DOHH2 (cell line): ENCODE measurements around the gene TNIP3.

Experiments
- H3F3A ChIP-seq: fragments of 200-600 bp; sonication (generic), shearing (Covaris generic); 2 replicates; pipeline ENCODE4 v1.6.0; 2016; ENCODE audit warnings: antibody characterized with exemption, mild to moderate bottlenecking; ENCODE audit not compliant: control insufficient read depth, insufficient read depth
- H3K27ac ChIP-seq: fragments of 200-600 bp; sonication (generic); 2 replicates; pipeline ENCODE4 v1.5.1; 2014; ENCODE audit warnings: low read depth, mild to moderate bottlenecking, low read length, moderate library complexity
- H3K27me3 ChIP-seq: fragments of 200-600 bp; sonication (generic); 2 replicates; pipeline ENCODE4 v1.6.1; 2014; ENCODE audit warnings: mild to moderate bottlenecking, low read length, mixed read lengths; ENCODE audit not compliant: control insufficient read depth
- H3K36me3 ChIP-seq: fragments of 200-600 bp; sonication (generic); 2 replicates; pipeline ENCODE4 v1.6.1; 2014; ENCODE audit warnings: mild to moderate bottlenecking, low read length, moderate library complexity, mixed read lengths; ENCODE audit not compliant: control insufficient read depth
- H3K4me1 ChIP-seq: fragments of 200-600 bp; sonication (generic); 2 replicates; pipeline ENCODE4 v1.6.1; 2014; ENCODE audit warnings: mild to moderate bottlenecking, low read length, mixed read lengths; ENCODE audit not compliant: control insufficient read depth
- H3K4me2 ChIP-seq: fragments of 200-600 bp; sonication (generic); 2 replicates; pipeline ENCODE4 v1.6.0; 2014; ENCODE audit warnings: mild to moderate bottlenecking, low read length, moderate library complexity
- H3K4me3 ChIP-seq: fragments of 200-600 bp; sonication (generic); 2 replicates; pipeline ENCODE4 v1.5.1; 2014; ENCODE audit warnings: mild to moderate bottlenecking, low read length, mixed read lengths
- H3K79me2 ChIP-seq: fragments of 200-600 bp; sonication (generic); 2 replicates; pipeline ENCODE4 v1.6.1; 2014; ENCODE audit warnings: mild to moderate bottlenecking, low read length, mixed read lengths; ENCODE audit not compliant: control insufficient read depth
- H3K9me2 ChIP-seq: fragments of 200-600 bp; sonication (generic); replicated peaks from 2 replicates; pipeline ENCODE4 v1.6.1; 2014; ENCODE audit warnings: mild to moderate bottlenecking, low read length, mixed read lengths; ENCODE audit not compliant: control insufficient read depth
- H3K9me3 ChIP-seq: fragments of 200-600 bp; sonication (generic); 2 replicates; pipeline ENCODE4 v1.6.1; 2014; ENCODE audit warnings: antibody characterized with exemption, low read length, mixed read lengths; ENCODE audit not compliant: control insufficient read depth, insufficient read depth
- H4K20me1 ChIP-seq: fragments of 200-600 bp; sonication (generic); 2 replicates; pipeline ENCODE4 v1.6.0; 2014; ENCODE audit warnings: low read depth, mild to moderate bottlenecking, antibody characterized with exemption, low read length, moderate library complexity; ENCODE audit not compliant: control insufficient read depth, insufficient read depth
- CTCF ChIP-seq: fragments of 200-600 bp; sonication (generic); IDR thresholded peaks from one replicate; pipeline ENCODE4 v1.5.1; 2014; ENCODE audit warnings: antibody characterized with exemption, mild to moderate bottlenecking, low read depth, low read length; ENCODE audit not compliant: poor library complexity, severe bottlenecking
- EZH2phosphoT487 ChIP-seq: fragments of 200-600 bp; sonication (generic); IDR thresholded peaks from 2 replicates; pipeline ENCODE4 v1.6.1; 2017; ENCODE audit warnings: borderline replicate concordance, mild to moderate bottlenecking, antibody characterized with exemption, low read length, moderate library complexity, mixed read lengths

The TNIP3 gene

GRCh38 chr4:121096191-121096590 lies 67.9 kb downstream of the TNIP3 start:
- no peaks in the 10 kb centered on the region for H3K9me3 ChIP-seq
- H3K4me1 ChIP-seq, result no peaks in the 10 kb centered on the region
- no peak overlapping the region for H3K4me3 ChIP-seq
- H3K4me2 ChIP-seq, result no peak overlapping the region
- H3K27me3 ChIP-seq, result no peaks in the 10 kb centered on the region
- no peaks in the 10 kb centered on the region for H3F3A ChIP-seq
- H4K20me1 ChIP-seq, result no peaks in the 10 kb centered on the region
- no peak for TF ChIP-seq CTCF
- TF ChIP-seq EZH2phosphoT487, result no peak
- no peaks in the 10 kb centered on the region for H3K79me2 ChIP-seq
- H3K9me2 ChIP-seq, result no peaks in the 10 kb centered on the region
- H3K27ac ChIP-seq, result no peak overlapping the region
- H3K36me3 ChIP-seq, result no peaks in the 10 kb centered on the region

DNA sequence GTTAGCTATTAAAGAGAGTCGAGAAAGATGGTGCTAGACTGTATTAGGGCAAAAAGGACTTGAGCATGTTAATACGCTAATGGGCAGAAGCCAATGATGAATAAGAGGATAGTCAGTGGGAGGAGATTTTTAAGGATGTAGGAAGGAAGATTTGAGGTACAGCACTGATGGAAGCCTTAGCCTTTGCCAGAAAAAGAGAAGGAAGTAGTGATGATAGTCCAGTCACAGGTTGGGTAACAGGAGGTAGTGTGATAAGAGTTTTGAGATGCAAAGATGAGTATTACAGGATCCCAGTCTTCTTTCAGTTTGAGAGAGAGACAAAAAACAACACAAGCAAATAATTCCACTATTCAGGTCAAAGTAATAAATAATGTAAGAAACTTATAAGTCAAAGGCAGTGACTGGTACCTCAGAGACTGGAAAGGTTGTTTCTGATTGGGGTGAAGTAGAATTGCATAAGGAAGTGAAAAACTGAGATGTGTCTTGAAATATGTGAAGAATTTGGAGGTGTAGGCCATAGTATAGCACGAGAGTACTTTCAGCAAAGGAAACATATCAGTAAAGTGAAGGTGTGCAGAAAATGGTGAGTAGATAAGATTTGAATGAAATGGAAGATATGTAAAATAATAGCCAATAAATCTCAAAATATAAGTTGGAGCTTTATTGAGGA lies 69.7 kb downstream of the TNIP3 start:
- no peak for TF ChIP-seq EZH2phosphoT487
- no peak for TF ChIP-seq CTCF

DNA sequence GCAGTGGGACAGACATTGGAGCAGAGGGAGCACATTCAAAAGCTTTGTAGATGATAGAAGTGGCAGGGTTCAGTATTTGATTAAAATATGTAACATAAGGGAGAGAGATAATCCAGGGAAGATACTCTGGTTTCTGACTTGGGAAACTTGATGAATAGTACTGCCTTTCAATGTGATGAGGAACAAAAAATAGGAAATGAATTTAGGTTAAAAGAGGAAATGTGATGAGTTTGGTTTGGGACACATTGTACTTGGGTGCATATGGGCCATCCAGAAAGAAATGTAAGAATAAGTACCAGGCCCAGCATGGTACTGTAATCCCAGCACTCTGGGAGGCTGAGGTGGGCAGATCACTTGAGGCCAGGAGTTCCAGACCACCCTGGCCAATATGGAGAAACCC lies 70.9 kb downstream of the TNIP3 start:
- Histone ChIP-seq H3K9me3 (no peaks in the 10 kb centered on the region), H3K27me3 (no peaks in the 10 kb centered on the region), H3K36me3 (no peaks in the 10 kb centered on the region), H3K4me2 (no peak overlapping the region), H3K27ac (no peak overlapping the region), H3K4me1 (no peaks in the 10 kb centered on the region), H3K79me2 (no peaks in the 10 kb centered on the region), H3K4me3 (no peak overlapping the region), H3K9me2 (no peaks in the 10 kb centered on the region), H4K20me1 (no peaks in the 10 kb centered on the region), H3F3A (no peaks in the 10 kb centered on the region)
- TF ChIP-seq EZH2phosphoT487 (no peak), CTCF (no peak)

More for the DNA sequence above, 69.7 kb downstream of the TNIP3 start:
- Histone ChIP-seq H3K4me2 (no peak overlapping the region), H3K27ac (no peak overlapping the region), H3K4me1 (no peaks in the 10 kb centered on the region), H3F3A (no peaks in the 10 kb centered on the region), H3K36me3 (no peaks in the 10 kb centered on the region), H4K20me1 (no peaks in the 10 kb centered on the region), H3K79me2 (no peaks in the 10 kb centered on the region), H3K9me3 (no peaks in the 10 kb centered on the region), H3K4me3 (no peak overlapping the region), H3K9me2 (no peaks in the 10 kb centered on the region), H3K27me3 (no peaks in the 10 kb centered on the region)
